Heart left ventricle (tissue), 16 donors: ENCODE data around the gene FANCI. TPM values are rescaled to one million over a fixed set of nuclear protein-coding genes. Genes with fewer than 3 reads are reported as not detected.
A peak's percentile ranks its signal among the peaks of the same experiment; 100 is the strongest.

ENCODE experiments used
- ATAC-seq, 4 donors: fragments of 200-7000 bp; cut with Tn5 transposase; one replicate each; pipeline ENCODE4 v1.9.1; 2020 to 2022; ENCODE audit warnings: moderate library complexity in 4 of 4, mild to moderate bottlenecking in 3 of 4, moderate number of reproducible peaks in 1 of 4
- DNase-seq, 5 donors: peaks; one replicate each; pipeline ENCODE4 v3.0.0-alpha.2; 2020
- H3K27ac ChIP-seq, 12 donors: fragments of 200-600 bp; sonication (generic) in 4 of 12; one replicate each; pipeline versions ENCODE4 v1.5.0 to v1.8.0; 2016 to 2022; ENCODE audit warnings: mild to moderate bottlenecking in 2 of 12
- H3K27me3 ChIP-seq, 9 donors: fragments of 200-600 bp; sonication (generic) in 2 of 9; one replicate each; pipeline versions ENCODE4 v1.5.1 to v1.8.0; 2016 to 2022; ENCODE audit warnings: mild to moderate bottlenecking in 3 of 9
- H3K36me3 ChIP-seq, 9 donors: fragments of 200-600 bp; sonication (generic) in 2 of 9; one replicate each; pipeline versions ENCODE4 v1.5.0 to v1.8.0; 2018 to 2022; ENCODE audit warnings: mild to moderate bottlenecking in 2 of 9
- H3K4me1 ChIP-seq, 12 donors: fragments of 200-600 bp; sonication (generic) in 4 of 12; one replicate each; pipeline versions ENCODE4 v1.5.0 to v1.8.0; 2016 to 2022; ENCODE audit warnings: mild to moderate bottlenecking in 3 of 12
- H3K4me3 ChIP-seq, 12 donors: fragments of 200-600 bp; sonication (generic) in 4 of 12; one replicate each; pipeline versions ENCODE4 v1.5.0 to v1.8.0; 2017 to 2022; ENCODE audit warnings: mild to moderate bottlenecking in 9 of 12, moderate library complexity in 4 of 12
- H3K9me3 ChIP-seq, 12 donors: fragments of 200-600 bp; sonication (generic) in 4 of 12; one replicate each; pipeline versions ENCODE4 v1.5.0 to v1.8.0; 2016 to 2022; ENCODE audit warnings: mild to moderate bottlenecking in 1 of 12
- POLR2A ChIP-seq, 2 donors: fragments of 450-650 bp; IDR thresholded peaks; one replicate each; pipeline ENCODE4 v1.6.1; 2017; ENCODE audit warnings: antibody characterized with exemption in 2 of 2, mild to moderate bottlenecking in 2 of 2, moderate library complexity in 2 of 2
- WGBS, 4 donors: extraction: QIAGEN DNeasy Blood & Tissue Kit in 2 of 4; methylation state at CpG; one replicate each; pipeline versions ENCODE4 v1.1.5 to v1.1.7; 2013 to 2018; 5-methylcytosine and 5-hydroxymethylcytosine counted together
- intact Hi-C, 10 donors: fragments of 100-400 bp; cut with DNase I; formaldehyde crosslinking; loops; one replicate each; pipeline versions ENCODE4 v1.11.1 to v1.14.2; 2022
- polyA plus RNA-seq, 2 donors: library from polyadenylated mRNA; stranded (reverse); fragments of 200-250 nt; gene quantifications; one replicate each; pipeline ENCODE4 v1.2.3, GENCODE V29; 2013
- total RNA-seq, 9 donors: library from RNA; depleted of rRNA in 2 of 9; stranded (reverse); fragments of >200 nt in 2 of 9; fragmentation: NEBNext Ultra II Directional in 3 of 9; extraction: Animal tissue kit (Norgen Biotek cat#: 25700) in 3 of 9; gene quantifications; one replicate each; pipeline versions ENCODE4 v1.1.0 to v1.2.4, GENCODE V29; 2016 to 2023
- TF ChIP-seq, protein P1 (sequence below), 12 donors: fragments of 200-600 bp; sonication (generic) in 4 of 12; IDR thresholded peaks; one replicate each; pipeline versions ENCODE4 v1.5.0 to v1.8.0; 2018 to 2022; ENCODE audit warnings: antibody characterized with exemption in 12 of 12, mild to moderate bottlenecking in 5 of 12
- donor health status: ischemic (EF 13 %, LVEDD 7.1; RV severe dilation, severe dysfunction).
- donor health status: healthy with polysubstance abuse.
- donor health status: DM: no; HTN: yes; CAD: no.
- donor health status: DM: no; HTN: no; CAD: no.
- donor health status: ischemic (EF 25% LVEDD 6.9; RV normal size, moderate dysfunction).
- donor health status: ischemic (EF 25% LVEDD 5.7; RV mildly dilated, moderate dysfunction).
- donor health status: healthy.
- donor health status: DM: yes; HTN: yes; CAD: no.
- donor health status: ischemic (EF 35%, LVEDD 5.7; RV mildly dilated, moderate dysfunction).
- donor health status: nonischemic (EF 11% LVEDD 7.7; RV severe dilation, severe dysfunction).
- donor health status: DM: yes; HTN: yes; CAD: no.
- donor health status: PGD.
- donor health status: ischemic (EF 29% LVEDD 5.4; RV normal size, mild dysfunction).
- donor health status: nonischemic (EF 23%, LVEDD 6.1; RV moderate dilation, normal function).

The FANCI gene
- total and polyA plus RNA-seq, 11 donors = 0.42 to 10.3 (median 1.9) TPM

DNA sequence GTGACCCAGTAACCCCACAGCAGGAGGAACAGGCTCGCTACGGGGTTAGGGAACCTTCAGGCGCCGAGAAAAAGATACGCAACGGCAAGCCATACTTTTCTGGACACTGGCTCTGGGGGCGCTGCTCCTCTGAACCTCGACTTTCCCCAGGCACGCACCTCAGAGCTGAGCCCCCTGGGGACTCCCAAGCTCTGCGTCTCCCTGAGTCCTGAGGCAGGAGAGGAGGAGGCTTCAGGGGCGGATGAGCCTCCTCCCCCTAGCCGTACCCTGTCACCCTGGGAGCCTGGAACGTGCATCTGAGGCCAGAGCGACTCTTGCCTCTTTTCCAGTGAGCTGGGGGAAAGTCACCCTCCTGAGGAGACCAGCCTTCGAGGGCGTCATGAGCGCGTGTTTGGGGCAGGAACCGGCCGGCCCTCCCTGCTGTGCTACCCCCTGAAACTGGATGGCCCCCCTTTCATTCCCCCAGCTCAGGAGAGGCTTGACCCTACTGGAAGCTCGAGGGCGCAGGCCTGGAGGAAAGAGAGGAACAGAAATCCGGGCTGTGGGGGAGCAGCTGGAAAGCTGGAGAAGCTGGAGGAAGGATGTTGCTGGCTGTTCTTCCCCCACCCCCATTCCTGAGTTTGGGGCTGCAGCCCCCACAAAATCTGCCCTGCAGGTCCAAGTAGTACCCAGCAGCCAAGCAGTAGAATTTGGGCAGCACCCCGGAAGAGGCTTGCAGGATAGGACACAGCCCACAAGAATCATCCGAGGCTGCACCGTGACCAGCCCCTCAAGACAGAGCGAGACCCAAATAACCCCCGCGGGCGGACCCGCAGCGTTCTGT lies 115.9 kb downstream of the FANCI start:
- Histone ChIP-seq H3K27ac (no peak overlapping the region), H3K27me3 (peaks cover 43 to 100% (median 90%) of the 10 kb centered on the region in 9 donors), H3K9me3 (no peaks in the 10 kb centered on the region), H3K36me3 (no peaks in the 10 kb centered on the region), H3K4me3 (peak overlapping the region in 3 of 12 donors; percentile 52 to 62 (median 55)), H3K4me1 (peaks cover 0 to 39% (median 8%) of the 10 kb centered on the region in 12 donors)
- no peak for ATAC-seq
- no peak for DNase-seq
- intact Hi-C loops = loop anchor here (1.0 to 10.0 kb wide), 10 partner anchors 58 to 205 kb away; no protein-coding TSS in a partner anchor
- WGBS, 4 donors = 7 to 10% (median 9%) methylated on average over 19 to 32 of the region's 32 CpGs
- TF ChIP-seq, protein P1, sequence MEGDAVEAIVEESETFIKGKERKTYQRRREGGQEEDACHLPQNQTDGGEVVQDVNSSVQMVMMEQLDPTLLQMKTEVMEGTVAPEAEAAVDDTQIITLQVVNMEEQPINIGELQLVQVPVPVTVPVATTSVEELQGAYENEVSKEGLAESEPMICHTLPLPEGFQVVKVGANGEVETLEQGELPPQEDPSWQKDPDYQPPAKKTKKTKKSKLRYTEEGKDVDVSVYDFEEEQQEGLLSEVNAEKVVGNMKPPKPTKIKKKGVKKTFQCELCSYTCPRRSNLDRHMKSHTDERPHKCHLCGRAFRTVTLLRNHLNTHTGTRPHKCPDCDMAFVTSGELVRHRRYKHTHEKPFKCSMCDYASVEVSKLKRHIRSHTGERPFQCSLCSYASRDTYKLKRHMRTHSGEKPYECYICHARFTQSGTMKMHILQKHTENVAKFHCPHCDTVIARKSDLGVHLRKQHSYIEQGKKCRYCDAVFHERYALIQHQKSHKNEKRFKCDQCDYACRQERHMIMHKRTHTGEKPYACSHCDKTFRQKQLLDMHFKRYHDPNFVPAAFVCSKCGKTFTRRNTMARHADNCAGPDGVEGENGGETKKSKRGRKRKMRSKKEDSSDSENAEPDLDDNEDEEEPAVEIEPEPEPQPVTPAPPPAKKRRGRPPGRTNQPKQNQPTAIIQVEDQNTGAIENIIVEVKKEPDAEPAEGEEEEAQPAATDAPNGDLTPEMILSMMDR (IDR thresholded peaks at IDR 0.05) = no peak
- no peak for TF ChIP-seq POLR2A (IDR thresholded peaks at IDR 0.05)

DNA sequence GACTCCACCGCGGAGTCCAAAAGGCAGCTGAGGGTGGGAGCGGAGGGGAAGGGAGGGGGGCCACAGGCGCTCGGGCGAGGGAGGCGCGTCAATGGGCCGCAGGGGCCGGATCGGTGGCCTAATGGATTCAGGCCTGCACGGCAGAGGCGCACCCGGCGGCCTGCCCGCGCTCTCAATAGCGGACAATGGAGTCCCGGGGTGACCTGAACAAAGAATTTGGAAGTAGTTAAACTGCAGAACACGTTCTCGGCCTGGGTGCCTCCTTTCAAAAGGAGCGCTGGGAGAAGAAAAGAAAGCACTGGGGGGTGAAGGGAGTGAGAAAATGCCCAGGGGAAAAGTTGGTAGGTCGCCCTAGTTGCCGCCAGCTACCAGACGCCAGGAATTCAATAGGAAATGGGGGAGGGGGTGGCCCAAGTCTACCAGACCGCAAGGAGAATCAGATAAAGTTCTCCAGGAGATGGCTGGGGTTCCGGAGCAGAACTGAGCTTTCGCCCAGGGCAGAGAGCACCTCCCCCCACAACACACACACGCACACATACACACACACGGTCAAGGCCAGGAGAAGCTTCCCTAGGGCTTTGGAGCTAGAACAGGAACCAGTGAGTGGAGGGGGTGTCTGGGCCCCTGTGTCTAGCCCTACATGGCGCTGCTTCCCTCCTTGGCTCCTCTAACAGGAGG lies 116.7 kb downstream of the FANCI start:
- H3K27me3 ChIP-seq = peaks cover 50 to 100% (median 91%) of the 10 kb centered on the region in 9 donors
- TF ChIP-seq, protein P1 (IDR thresholded peaks at IDR 0.05) = no peak
- no peak for TF ChIP-seq POLR2A (IDR thresholded peaks at IDR 0.05)
- H3K27ac ChIP-seq = no peak overlapping the region
- intact Hi-C loops = loop anchor here in 3 of 10 donors (2.0 to 10.0 kb wide), 4 partner anchors 57 to 194 kb away; no protein-coding TSS in a partner anchor
- H3K4me1 ChIP-seq = peaks cover 0 to 39% (median 8%) of the 10 kb centered on the region in 12 donors
- no peaks in the 10 kb centered on the region for H3K36me3 ChIP-seq
- WGBS, 4 donors = 4 to 5% (median 5%) methylated on average over 30 to 31 of the region's 31 CpGs
- no peaks in the 10 kb centered on the region for H3K9me3 ChIP-seq
- ATAC-seq = no peak
- no peak overlapping the region for H3K4me3 ChIP-seq
- no peak for DNase-seq

DNA sequence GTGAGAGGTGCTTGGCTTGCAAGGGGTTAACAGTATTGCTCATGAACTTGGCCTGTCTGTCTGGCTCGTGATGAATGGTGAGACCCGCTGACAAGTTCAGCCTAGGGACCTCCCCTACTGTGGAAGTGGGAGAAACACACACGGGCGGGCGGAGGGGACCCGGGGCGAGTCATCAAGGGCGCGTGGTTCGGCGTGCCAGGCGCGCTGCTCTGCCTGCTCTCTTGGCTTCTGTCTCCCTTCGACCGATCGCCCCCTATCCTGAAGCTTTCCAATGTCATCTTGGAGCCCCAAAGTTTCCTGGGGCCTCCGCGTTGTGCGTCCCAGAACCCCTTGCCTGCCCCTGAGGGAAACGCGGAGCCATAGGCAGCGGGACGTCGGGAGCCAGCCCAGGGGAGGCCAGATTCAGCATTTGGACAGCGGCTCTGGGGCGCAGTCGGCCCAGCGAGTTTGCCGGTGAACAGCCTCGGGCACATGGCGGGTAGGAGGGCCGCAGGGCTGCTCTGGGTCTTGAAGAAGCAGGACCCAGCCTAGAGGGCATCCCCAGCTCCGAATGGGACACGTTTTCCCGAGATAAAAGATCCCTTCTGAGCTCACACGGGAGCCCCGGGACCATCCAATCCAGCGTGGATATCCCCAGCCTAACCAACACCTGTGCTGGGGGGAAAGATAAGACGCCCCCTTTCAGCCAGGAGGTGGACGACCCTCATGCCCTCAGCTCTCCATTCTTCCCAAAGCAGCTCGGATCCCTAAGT lies 117.8 kb downstream of the FANCI start:
- WGBS, 4 donors = 9 to 22% (median 9%) methylated on average over 16 to 41 of the region's 41 CpGs
- Histone ChIP-seq H3K27me3 (peaks cover 60 to 100% (median 96%) of the 10 kb centered on the region in 9 donors), H3K36me3 (no peaks in the 10 kb centered on the region), H3K27ac (no peak overlapping the region), H3K4me1 (peaks cover 0 to 39% (median 8%) of the 10 kb centered on the region in 12 donors), H3K4me3 (peak overlapping the region in 2 of 12 donors; percentile 10 to 17), H3K9me3 (no peaks in the 10 kb centered on the region)
- TF ChIP-seq, protein P1 (IDR thresholded peaks at IDR 0.05) = no peak
- TF ChIP-seq POLR2A (IDR thresholded peaks at IDR 0.05) = no peak
- intact Hi-C loops = loop anchor here in 3 of 10 donors (2.0 to 10.0 kb wide), 4 partner anchors 56 to 193 kb away; no protein-coding TSS in a partner anchor
- ATAC-seq = peak in 3 of 4 donors; percentile 69 to 77 (median 71)
- DNase-seq = peak; percentile 59 to 82 (median 63)
